GM18870 (cell line): ENCODE data around the gene KIRREL1.

Source experiments
- ATAC-seq: cut with Tn5 transposase; IDR thresholded peaks from one replicate; pipeline ENCODE4 v1.9.1; 2021; ENCODE audit warnings: moderate library complexity; ENCODE audit not compliant: unreplicated experiment

The KIRREL1 gene

DNA sequence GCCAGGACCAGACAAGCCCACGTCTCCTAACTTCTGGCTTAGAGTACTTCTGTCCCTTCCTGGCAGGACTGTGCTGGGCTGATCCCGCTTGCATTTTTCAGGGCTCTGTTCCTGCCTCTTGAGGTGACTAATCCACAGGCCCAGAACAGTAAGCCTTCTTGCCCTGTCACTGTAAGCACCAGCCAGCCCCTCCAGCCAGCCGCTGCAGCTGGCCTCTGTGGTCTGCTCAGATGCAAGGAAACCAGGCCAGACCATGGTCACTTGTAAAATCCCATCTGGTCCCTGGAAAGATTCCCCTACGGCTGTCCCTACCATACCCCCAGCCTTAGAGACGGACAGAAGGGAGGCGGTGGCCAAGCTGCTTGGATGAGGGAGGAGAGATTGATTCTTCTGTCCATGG is 74.2 kb downstream of the KIRREL1 start:
- ATAC-seq = no peak

DNA sequence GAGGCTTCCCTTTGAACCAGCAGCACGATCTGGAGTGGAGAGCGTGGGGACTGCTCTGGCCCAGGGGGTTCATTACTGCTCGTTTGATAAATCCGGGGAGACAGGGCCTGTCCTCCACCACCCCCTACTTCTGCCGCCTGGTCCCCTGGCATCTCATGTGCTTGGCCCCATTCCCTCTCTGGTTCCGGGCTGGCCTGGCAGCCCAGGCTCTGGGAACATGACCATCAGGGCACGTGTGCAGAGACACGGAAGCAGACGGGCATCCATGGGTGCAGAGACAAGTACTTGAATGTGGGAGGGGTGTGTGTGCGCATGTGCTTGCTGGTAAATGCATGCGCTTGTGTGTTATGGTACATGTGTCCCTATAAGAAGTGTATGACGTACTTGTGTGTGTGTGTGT is 75.5 kb downstream of the KIRREL1 start:
- no peak for ATAC-seq

DNA sequence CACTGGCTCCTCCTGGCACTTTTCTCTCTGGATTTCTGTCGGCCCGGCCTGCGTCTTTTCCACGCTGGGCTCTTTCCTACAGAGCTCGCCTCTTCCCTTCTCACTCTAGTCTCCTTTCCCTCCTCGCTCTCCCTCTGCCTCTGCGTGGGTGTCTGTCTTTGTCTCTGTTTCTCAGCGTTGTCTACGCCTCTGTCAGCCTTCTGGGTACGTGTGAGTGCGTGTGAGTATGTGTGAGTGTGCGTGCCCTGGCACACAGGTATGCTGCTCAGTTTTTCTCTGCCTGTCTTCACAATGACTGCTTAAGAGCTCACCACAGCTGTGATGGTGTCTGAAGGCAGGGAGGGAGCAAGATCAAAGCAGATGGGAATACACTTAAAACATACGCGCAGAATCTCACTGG is 77.7 kb downstream of the KIRREL1 start:
- ATAC-seq = no peak

DNA sequence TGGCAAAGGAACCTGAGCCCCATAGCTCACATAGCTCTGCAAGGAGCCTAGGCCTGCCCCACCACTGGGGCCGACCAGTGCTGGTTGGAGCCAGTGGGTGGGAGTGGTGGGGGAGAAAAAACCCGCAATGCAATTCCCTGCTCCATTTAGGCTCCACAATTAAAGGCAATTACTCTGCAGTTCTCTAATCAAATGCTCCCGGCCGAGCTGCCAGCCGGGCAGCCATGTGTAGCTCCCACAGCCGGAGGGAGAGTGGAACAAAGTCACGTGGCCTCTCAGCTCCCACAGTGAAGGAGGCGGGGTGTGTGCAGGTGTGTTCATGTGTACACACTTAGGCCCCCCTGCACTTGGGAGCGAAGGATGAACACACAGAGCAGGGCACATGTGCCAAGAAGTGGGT is 81.6 kb downstream of the KIRREL1 start:
- ATAC-seq = no peak

DNA sequence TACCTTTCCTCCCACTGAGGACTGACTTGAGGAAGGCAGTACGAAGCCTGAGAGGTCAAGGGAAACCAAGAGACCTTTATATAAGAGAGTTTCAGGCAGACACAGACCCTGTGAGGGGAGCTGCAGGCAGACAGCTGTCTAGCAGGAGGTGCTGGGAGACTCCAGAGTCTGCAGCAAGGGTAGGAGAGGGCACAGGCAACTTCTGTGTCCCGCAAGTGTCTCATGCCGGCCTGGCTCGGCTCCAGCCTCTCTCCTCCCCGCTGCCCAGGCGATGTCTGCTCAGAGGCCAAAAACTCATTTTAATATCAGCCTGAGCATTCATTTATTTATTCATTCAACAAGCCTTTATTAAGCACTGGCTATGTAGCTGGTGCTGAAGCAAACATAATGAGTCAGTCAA is 83.0 kb downstream of the KIRREL1 start:
- ATAC-seq = no peak

DNA sequence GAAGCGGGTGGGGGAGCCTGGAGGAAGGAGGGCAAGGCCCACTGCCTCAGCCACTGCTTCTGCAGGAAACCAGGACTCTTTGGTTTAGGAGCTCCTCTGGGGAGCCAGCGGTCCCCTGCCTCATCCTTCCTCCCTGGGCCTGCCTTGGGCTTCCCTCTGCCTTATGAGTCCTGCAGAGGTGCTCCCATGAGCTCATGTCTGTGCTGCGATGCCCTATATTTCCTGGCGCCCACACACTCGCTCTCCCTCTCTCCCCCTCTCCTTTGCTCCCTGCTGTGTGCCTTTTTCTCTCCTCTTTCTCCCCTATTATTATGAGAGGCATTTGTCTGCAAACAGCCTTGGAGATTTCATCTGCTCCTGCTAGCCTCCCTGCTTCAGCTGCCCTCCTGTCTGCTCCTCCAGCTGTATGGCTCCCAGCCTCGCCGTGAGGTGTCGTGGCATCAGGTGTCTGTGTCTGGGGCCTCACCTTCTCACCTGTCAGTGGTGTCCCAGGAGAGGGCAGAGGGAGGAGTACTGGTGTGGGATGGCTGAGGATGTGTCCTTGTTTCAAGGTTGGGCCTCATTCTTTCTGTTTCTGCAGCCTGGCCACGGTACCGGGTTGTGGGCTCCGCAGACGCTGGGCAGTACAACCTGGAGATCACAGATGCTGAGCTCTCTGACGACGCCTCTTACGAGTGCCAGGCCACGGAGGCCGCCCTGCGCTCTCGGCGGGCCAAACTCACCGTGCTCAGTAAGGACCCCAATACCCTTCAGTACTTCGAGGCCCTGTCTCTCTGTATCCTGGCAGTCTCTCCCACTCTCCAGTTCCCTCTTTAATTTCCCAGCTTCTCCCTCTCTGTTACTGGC is 84.2 kb downstream of the KIRREL1 start:
- ATAC-seq = no peak

DNA sequence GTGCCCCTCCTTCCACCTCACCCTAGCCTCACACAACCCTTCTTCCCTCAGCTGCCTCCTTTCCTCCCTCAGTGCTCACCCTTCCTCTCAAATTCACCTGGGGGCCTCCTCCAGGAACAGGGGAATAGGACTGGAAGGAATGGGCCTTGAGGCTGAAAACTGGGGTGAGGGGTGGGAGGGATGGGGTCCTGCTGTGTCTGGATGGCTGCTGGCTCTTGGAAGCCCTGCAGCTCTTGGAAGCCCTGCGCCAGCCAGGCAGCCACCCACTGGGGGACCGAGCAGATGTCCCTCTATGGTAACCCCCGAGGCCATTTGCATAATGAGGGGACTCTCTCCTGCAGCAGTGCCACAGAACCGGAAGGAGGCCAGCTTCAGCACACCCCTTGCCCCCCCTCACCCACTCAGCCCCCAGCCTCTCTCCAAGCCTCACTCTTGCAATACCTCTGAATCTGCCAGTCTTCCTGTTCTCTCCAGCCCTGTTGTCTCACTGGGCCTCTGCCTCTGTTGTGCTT is 85.2 kb downstream of the KIRREL1 start:
- no peak for ATAC-seq

DNA sequence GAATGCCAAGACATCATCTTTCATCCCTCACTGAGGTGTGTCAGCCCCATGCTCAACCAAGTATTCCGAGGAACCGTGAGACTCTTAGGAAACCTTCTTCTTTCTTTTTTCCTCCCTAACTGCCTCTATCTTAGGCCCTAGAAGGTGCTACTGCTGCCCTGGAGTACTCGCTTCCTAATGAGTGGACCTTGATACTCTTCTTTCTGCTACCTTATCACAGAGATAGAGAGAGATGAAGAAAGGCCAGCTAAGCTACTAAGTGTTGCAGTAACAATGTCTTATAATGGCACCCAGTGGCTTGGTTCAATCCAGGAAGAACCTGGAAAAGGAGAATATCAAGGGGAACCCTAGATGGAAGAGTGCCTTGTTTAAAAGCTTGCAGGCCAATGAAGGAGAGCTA is 86.6 kb downstream of the KIRREL1 start:
- ATAC-seq = no peak

DNA sequence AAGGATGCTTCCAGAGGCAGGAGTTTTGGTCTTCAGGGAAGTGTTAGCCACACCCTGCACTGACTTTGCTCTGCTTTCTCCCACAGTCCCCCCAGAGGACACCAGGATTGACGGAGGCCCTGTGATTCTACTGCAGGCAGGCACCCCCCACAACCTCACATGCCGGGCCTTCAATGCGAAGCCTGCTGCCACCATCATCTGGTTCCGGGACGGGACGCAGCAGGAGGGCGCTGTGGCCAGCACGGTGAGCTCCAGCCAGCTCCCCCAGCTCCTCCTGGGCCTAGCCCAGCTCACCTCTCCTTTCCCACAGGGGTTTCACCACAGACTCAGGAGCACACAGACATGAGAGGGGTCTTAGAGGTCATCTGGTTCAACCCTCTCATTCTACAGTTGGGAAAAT is 90.9 kb downstream of the KIRREL1 start:
- no peak for ATAC-seq

DNA sequence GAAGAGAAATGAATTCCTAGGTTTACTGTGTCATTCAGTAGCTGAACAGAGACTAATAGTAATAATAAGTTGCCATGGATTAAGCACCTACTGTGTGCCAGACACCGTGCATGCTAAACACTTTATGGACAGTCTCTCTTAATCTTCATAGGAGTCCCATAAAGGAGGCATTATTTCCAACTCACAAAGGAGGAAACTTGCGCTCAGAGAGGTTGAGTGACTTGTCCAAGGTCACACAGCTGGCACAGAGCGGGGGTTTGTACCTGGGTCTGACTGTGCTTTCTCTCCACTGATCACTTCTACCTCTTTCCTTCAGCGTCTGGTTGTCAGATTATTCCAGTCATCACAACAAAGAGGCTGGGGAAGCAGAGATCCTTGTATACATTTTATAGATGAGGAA is 91.3 kb downstream of the KIRREL1 start:
- ATAC-seq = no peak

DNA sequence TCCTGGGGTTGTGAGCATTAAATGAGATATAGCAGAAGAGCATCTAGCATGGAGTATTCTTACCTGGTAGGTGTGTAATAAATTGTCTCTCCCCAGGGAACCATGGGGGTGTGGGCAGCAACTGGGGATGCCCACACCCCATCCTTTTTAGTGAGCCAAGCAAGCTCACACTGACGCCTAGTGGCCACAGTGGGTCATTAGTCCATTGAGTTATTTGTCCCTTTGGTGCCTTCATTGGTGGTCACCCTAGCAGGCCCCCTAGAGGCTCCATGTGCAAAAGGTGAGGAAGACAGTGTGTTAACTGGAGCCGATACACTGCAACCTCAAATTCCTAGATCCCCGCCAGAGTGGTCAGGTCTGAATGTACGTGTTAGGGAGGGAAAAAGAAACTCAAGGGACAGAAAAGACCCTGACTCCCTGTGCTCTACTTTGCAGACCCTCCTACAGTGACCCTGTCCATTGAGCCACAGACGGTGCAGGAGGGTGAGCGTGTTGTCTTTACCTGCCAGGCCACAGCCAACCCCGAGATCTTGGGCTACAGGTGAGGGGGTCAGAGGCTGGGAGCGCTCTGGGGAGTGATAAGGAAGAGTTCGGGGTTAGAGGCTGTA is 94.0 kb downstream of the KIRREL1 start:
- ATAC-seq = no peak

DNA sequence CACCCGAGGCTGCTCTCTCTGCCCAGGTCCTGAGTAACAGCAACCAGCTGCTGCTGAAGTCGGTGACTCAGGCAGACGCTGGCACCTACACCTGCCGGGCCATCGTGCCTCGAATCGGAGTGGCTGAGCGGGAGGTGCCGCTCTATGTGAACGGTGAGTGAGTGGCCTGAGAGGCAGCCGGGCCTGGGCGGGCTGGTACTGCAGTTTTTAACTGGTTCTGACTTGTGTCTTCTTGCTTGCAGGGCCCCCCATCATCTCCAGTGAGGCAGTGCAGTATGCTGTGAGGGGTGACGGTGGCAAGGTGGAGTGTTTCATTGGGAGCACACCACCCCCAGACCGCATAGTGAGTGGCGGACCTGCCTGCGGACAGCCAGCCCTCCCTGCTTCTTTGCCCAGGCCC is 96.0 kb downstream of the KIRREL1 start:
- ATAC-seq = no peak

DNA sequence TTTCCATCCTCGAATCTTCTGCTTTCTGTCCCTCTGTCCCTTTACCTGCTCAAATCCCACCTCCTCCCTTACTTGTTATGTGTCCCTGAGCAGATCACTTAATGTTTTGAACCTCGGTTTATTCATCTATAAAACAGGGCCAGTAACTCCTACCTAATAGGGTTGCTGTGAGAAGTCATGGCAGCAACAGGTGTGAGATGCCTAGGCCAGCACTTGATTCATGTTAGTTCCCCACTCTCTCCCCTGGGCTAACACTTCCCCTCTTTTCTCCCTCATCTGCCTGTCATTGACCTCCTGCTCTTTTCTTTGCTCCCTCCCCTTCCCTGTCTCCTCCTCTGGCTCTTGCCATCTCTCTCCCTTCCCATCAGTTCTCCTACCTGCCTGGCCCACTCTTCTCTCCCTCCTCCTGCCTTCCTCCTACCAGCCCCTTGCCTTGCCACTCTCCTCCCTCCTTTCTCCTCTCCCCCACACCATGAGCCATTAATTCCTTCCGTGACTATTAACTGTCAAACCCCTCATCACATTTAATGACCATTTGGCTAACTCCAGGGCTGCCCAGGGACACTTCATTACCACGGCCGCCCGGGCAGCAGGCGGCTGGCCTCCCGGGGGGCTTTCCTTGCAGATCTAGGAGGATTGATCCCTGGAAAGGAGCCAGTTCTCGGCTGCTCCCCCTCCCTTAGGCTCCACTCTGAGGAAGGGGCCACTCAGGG is 96.6 kb downstream of the KIRREL1 start:
- no peak for ATAC-seq

DNA sequence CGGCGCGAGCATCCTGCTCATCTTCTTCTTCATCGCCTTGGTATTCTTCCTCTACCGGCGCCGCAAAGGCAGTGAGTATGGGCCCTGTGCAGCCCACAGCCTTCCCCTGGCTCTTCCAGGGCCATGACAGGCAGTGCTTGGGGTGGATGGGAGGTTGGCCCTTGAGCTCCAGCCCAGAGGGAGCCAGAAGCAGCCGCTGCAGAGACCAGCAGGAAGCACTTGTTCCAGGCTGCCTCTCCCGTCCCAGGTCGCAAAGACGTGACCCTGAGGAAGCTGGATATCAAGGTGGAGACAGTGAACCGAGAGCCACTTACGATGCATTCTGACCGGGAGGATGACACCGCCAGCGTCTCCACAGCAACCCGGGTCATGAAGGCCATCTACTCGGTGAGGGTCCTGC is 99.9 kb downstream of the KIRREL1 start:
- ATAC-seq = no peak

DNA sequence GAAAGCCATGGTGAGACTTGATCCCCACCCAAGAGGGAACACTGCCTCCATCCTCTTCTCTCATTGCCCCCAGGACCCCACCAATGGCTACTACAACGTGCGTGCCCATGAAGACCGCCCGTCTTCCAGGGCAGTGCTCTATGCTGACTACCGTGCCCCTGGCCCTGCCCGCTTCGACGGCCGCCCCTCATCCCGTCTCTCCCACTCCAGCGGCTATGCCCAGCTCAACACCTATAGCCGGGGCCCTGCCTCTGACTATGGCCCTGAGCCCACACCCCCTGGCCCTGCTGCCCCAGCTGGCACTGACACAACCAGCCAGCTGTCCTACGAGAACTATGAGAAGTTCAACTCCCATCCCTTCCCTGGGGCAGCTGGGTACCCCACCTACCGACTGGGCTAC is 101.1 kb downstream of the KIRREL1 start:
- ATAC-seq = no peak

DNA sequence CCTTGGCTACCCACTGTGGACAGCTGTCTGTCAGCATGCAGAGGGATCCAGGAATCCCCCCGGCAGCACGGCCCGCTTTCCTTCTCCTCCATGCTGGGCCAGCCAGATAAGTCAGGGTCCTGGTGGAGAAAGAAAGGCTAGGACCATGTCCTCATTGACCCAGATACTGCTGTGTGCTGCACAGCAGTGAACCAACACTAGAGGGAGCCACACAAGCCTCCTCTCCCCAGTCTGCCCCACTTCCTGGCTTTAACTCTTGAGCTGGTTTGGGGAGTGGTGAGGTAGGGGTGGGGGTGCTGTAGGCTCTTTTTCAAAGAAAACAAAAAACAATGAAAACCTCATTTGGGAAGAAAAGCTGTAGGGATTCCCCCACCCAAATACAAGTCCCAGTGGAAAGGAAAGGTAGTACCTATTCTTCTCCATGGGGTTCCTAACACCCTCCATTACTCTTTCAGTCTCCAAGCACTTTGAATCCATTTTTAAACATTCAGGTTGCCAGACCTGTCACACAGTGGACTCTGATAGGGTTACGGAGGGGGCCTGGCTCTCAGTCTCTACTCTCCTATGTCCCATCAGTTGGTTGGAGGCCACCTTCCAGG is 102.4 kb downstream of the KIRREL1 start:
- ATAC-seq = no peak

DNA sequence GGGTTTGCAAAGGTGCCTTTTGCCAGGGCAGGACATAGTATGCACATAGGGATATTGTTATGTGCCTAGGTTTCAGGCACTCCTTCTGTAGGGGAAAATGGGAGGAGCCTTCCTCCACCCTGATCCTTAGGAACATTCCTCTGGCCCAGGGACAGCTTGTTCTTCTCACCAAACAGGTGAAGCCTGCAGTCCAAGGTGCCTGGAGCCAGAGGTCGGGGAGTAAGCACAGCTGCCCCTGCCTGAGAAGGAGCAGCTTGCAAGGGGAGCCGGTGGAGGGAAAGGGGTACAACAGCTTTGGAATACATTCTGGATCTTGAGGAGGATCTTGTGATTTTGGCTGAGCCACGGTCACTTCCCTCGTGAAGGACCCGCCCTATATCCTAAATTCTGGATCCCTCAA is 104.8 kb downstream of the KIRREL1 start:
- ATAC-seq = no peak

DNA sequence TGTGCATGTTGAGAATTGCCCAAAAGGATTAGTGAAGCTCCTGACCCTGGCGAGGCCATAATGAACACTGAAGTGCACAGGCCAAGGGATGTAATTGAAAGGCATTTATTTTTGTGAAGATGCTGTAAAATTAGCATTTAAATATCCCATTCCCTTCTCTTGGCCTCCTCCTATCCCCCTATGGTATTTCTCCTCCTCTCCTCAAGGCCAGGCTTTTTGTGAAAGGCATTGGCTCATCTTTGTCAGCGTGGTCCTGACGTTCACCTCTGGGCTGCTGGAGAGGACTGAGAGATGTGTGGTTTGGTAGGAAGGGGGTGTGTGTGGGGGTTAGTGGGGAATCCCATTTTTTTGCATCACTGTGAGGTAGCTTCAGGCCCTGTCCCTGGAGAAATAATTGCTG is 105.7 kb downstream of the KIRREL1 start:
- ATAC-seq = no peak

DNA sequence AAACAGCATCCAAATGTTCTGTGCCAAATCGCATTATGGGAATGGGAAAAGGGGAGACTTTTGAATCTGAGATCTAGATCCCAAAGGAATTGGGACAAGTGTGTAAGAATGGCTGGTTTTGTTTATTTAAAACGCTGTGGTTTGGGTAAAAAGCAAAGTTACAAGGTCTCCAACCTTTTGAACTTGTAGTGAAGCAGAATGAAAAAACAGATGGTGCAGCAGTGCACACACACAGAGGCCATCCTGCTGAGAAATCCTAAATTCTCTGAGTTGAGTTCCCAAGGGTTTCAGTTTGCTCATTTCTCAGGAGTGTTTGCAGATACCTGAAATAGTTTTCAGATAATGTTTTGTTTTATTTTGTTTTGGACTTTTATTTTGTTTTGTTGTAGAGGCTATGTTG is 107.1 kb downstream of the KIRREL1 start:
- no peak for ATAC-seq

DNA sequence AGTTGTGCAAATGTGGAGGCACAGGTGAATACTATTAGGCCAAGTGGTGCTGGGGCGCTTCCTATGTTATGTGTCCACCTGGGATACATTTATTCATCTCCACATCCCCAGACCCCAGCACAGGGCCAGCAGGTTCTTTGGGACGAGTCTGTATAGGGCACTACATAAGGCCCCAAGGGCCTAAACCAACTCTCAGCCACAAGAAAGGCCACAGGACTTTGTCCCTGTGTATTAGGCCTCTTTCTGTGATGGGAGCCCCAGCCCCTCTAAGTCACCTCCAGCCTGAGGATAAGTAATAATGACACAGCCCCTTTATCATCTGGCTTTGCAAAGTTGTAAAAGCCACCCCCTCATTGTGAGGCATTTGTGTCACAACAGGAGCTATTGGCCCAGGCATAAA is 108.0 kb downstream of the KIRREL1 start:
- ATAC-seq = no peak

DNA sequence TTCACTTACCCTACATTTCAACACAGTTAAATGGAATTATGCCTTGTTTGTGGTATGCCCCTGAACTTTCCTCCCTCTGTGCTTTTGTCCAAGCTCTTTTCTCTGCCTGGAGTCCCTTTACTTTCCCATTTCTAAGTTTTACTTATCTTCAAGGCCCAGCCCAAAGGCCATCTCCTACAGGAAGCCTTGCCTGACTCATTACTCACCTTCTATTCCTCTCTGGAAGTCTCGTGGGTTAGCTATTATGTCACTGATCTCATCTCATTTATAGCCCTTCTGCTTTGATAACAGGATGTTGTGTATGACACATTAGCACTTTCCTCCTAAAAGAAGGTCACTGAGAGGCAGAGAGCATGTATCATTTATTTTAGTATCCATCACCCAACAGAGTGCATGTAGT is 108.5 kb downstream of the KIRREL1 start:
- no peak for ATAC-seq
